GM19467 (cell line): ENCODE measurements around the gene FXN.
"Not testable (repeated sequence)": the region's sequence is repeated elsewhere in the genome, so short reads cannot be mapped to it uniquely, and the experiment has no call there.

Experiments
- ATAC-seq: cut with Tn5 transposase; IDR thresholded peaks from one replicate; pipeline ENCODE4 v1.9.1; 2021; ENCODE audit warnings: mild to moderate bottlenecking, moderate library complexity; ENCODE audit not compliant: unreplicated experiment

FXN gene

GRCh38 chr9:69035438-69036308, at the start of gene FXN:
Gene FXN, plus strand, starts transcription at chr9:69035752. Its CDS starts 31 bp downstream, at chr9:69035783.
- ATAC-seq = peak; percentile 92

- ATAC-seq = not testable (repeated sequence)
Observed at GRCh38 chr9:68986949-68987348, 48.6 kb upstream of the FXN start.

- no peak for ATAC-seq
Observed at GRCh38 chr9:68991457-68991856, 44.1 kb upstream of the FXN start.

- ATAC-seq = no peak
Observed at GRCh38 chr9:68995776-68996175, 39.8 kb upstream of the FXN start.

- ATAC-seq = no peak
Observed at GRCh38 chr9:68996462-68996861, 39.1 kb upstream of the FXN start.

- no peak for ATAC-seq
Observed at GRCh38 chr9:68997666-68998065, 37.9 kb upstream of the FXN start.

GRCh38 chr9:68998385-68998784, 37.2 kb upstream of the FXN start:
- no peak for ATAC-seq

GRCh38 chr9:68998812-68999211, 36.7 kb upstream of the FXN start:
- ATAC-seq = no peak

- ATAC-seq = peak; percentile 70
Observed at GRCh38 chr9:68999393-69000105, 36.0 kb upstream of the FXN start.

GRCh38 chr9:69001921-69002320, 33.6 kb upstream of the FXN start:
- ATAC-seq = no peak

- ATAC-seq = no peak
Observed at GRCh38 chr9:69003051-69003450, 32.5 kb upstream of the FXN start.

- no peak for ATAC-seq
Observed at GRCh38 chr9:69004836-69005235, 30.7 kb upstream of the FXN start.

GRCh38 chr9:69009708-69010107, 25.8 kb upstream of the FXN start:
- no peak for ATAC-seq

GRCh38 chr9:69012696-69013381, 22.7 kb upstream of the FXN start:
- no peak for ATAC-seq

- ATAC-seq = no peak
Observed at GRCh38 chr9:69013382-69013727, 22.2 kb upstream of the FXN start.

GRCh38 chr9:69014013-69014412, 21.5 kb upstream of the FXN start, which contains the start of gene PRKACG:
Gene PRKACG, minus strand, starts transcription at chr9:69014113. Its CDS starts 21 bp downstream, at chr9:69014092.
- ATAC-seq = no peak

- ATAC-seq = no peak
Observed at GRCh38 chr9:69016191-69017096, 19.1 kb upstream of the FXN start.

- ATAC-seq = no peak
Observed at GRCh38 chr9:69018737-69019136, 16.8 kb upstream of the FXN start.

GRCh38 chr9:69019808-69020207, 15.7 kb upstream of the FXN start:
- ATAC-seq = no peak

GRCh38 chr9:69020301-69021145, 15.0 kb upstream of the FXN start:
- ATAC-seq = no peak
